HepG2 (cell line): ENCODE measurements around the gene ACOT4. TPM values are rescaled to one million over a fixed set of nuclear protein-coding genes. Genes with fewer than 3 reads are reported as not detected.
A peak's percentile ranks its signal among the peaks of the same experiment; 100 is the strongest.

Source experiments
- ARID4A ChIP-seq: sonication (generic); formaldehyde crosslinking; IDR thresholded peaks from 2 replicates; pipeline ENCODE4 v1.5.0; 2020; ENCODE audit warnings: mild to moderate bottlenecking, missing genetic modification reagents, borderline replicate concordance
- BRF2 ChIP-seq: sonication (generic); formaldehyde crosslinking; IDR thresholded peaks from 2 replicates; pipeline ENCODE4 v1.8.1; 2022; ENCODE audit warnings: mild to moderate bottlenecking, missing genetic modification reagents
- CENPT ChIP-seq: sonication (generic); formaldehyde crosslinking; IDR thresholded peaks from 2 replicates; pipeline ENCODE4 v1.8.0; 2022; ENCODE audit warnings: low read depth, mild to moderate bottlenecking, moderate library complexity, missing genetic modification reagents
- FUBP1 ChIP-seq: sonication (generic); formaldehyde crosslinking; IDR thresholded peaks from 2 replicates; pipeline ENCODE4 v1.5.1; 2020; ENCODE audit warnings: missing genetic modification reagents, mild to moderate bottlenecking, borderline replicate concordance
- PHF8 ChIP-seq: sonication (generic); formaldehyde crosslinking; IDR thresholded peaks from 2 replicates; pipeline ENCODE4 v1.5.0; 2020; ENCODE audit warnings: missing genetic modification reagents
- PRDM15 ChIP-seq: sonication (generic); formaldehyde crosslinking; IDR thresholded peaks from 2 replicates; pipeline ENCODE4 v1.4.0; 2020; ENCODE audit warnings: missing genetic modification reagents
- SMYD3 ChIP-seq: sonication (generic); formaldehyde crosslinking; IDR thresholded peaks from 2 replicates; pipeline ENCODE4 v1.8.1; 2023; ENCODE audit warnings: mild to moderate bottlenecking, missing genetic modification reagents
- YY1 ChIP-seq: IDR thresholded peaks from 2 replicates; pipeline ENCODE4 v1.6.1; 2011; ENCODE audit warnings: low read length, low read depth, moderate library complexity, mild to moderate bottlenecking; ENCODE audit not compliant: insufficient read depth, insufficient replicate concordance
- ZFP36L1 ChIP-seq: sonication (generic); formaldehyde crosslinking; IDR thresholded peaks from 2 replicates; pipeline ENCODE4 v1.8.0; 2022; ENCODE audit warnings: mild to moderate bottlenecking, missing genetic modification reagents, moderate library complexity
- ZNF547 ChIP-seq: sonication (generic); formaldehyde crosslinking; IDR thresholded peaks from 2 replicates; pipeline ENCODE4 v1.5.1; 2020; ENCODE audit warnings: mild to moderate bottlenecking, missing genetic modification reagents
- ZSCAN21 ChIP-seq: sonication (generic); formaldehyde crosslinking; IDR thresholded peaks from 2 replicates; pipeline ENCODE4 v1.8.0; 2022; ENCODE audit warnings: mild to moderate bottlenecking, missing genetic modification reagents, moderate library complexity, borderline replicate concordance
- ZSCAN22 ChIP-seq: sonication (generic); formaldehyde crosslinking; IDR thresholded peaks from 2 replicates; pipeline ENCODE4 v1.4.0; 2020; ENCODE audit warnings: mild to moderate bottlenecking, missing genetic modification reagents
- polyA plus RNA-seq, 8 experiments: library from polyadenylated mRNA; depleted of rRNA in 3 of 8; stranded (reverse) in 7 of 8; unstranded in 1 of 8; fragments of >200 nt; fragmentation: Illumina TruSeq in 4 of 8; extraction: Trizol in 4 of 8; gene quantifications; 2 replicates each; pipeline versions ENCODE4 v1.2.1 to v1.2.3, GENCODE V29; 2011 to 2016; ENCODE audit warnings: low read depth in 4 of 8, missing spikeins in 1 of 8, mixed read lengths in 1 of 8; ENCODE audit not compliant: insufficient read depth in 1 of 8
- total RNA-seq, 5 experiments: library from RNA; depleted of rRNA; stranded (reverse); fragments of >200 nt; fragmentation: Illumina TruSeq; extraction: Trizol; gene quantifications; 2 replicates each; pipeline ENCODE4 v1.2.3, GENCODE V29; 2016; ENCODE audit warnings: low read depth in 1 of 5
- TF ChIP-seq, protein P1 (sequence below): IDR thresholded peaks from 2 replicates; pipeline ENCODE4 v1.6.1; 2016; ENCODE audit warnings: mild to moderate bottlenecking, missing biosample characterization, missing genetic modification reagents

Gene ACOT4
- total and polyA plus RNA-seq, 2 of the 13 experiments (the other 11 are each of a cell fraction or from before 2014, with no cell fraction given), result 0.04 to 0.05 TPM

GRCh38 chr14:73612339-73613045 is 20.8 kb downstream of the ACOT4 start, which contains the start of gene ACOT6 (continued):
- 0 out of 2 replicates have a peak, but pooled peaks have one; percentile 53 for TF ChIP-seq CENPT (CRISPR knock-in tag)
- TF ChIP-seq ZFP36L1 (CRISPR knock-in tag), result peak; percentile 28; the same call in 1 of the 2 replicates
- TF ChIP-seq YY1, result peak; percentile 33
- TF ChIP-seq ZSCAN22 (CRISPR knock-in tag), result no peak
- 0 out of 2 replicates have a peak, but pooled peaks have one; percentile 42 for TF ChIP-seq PRDM15 (CRISPR knock-in tag)
- TF ChIP-seq, protein P1, sequence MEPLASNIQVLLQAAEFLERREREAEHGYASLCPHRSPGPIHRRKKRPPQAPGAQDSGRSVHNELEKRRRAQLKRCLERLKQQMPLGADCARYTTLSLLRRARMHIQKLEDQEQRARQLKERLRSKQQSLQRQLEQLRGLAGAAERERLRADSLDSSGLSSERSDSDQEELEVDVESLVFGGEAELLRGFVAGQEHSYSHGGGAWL, result 0 out of 2 replicates have a peak, but pooled peaks have one; percentile 21
- peak; percentile 56; the same call in 1 of the 2 replicates for TF ChIP-seq ARID4A (CRISPR knock-in tag)
- TF ChIP-seq ZSCAN21 (CRISPR knock-in tag), result peak; percentile 26; the same call in 1 of the 2 replicates
- no peak for TF ChIP-seq BRF2 (CRISPR knock-in tag)
- TF ChIP-seq ZNF547 (CRISPR knock-in tag), result peak; percentile 30; the same call in 1 of the 2 replicates
- no peak for TF ChIP-seq FUBP1
- peak; percentile 76 for TF ChIP-seq PHF8 (CRISPR knock-in tag)
- TF ChIP-seq SMYD3 (CRISPR knock-in tag), result peak; percentile 37; the same call in 1 of the 2 replicates
